Endothelial cell of umbilical vein (primary cell): ENCODE results near the gene STARD9. TPM values are rescaled to one million over a fixed set of nuclear protein-coding genes. Genes with fewer than 3 reads are reported as not detected.
A peak's percentile ranks its signal among the peaks of the same experiment; 100 is the strongest.

ENCODE experiments used
- BruUV-seq: library from RNA; stranded (reverse); fragments of 400-500 nt; replicated peaks from 2 replicates; lab custom pipeline; 2021; lab: Mats Ljungman, UMichigan
- CTCF ChIA-PET: fragments of 300-600, 350-600 bp; sonication (Branson Sonifier 250); formaldehyde crosslinking; loops from one replicate; lab custom pipeline; 2021; ENCODE audit warnings: antibody characterized with exemption, inconsistent platforms; lab: Charles Lee
- POLR2A ChIA-PET: fragments of 300-600, 350-600 bp; sonication (Branson Sonifier 250); formaldehyde crosslinking; loops from one replicate; lab custom pipeline; 2021; ENCODE audit warnings: antibody characterized with exemption, inconsistent platforms; lab: Charles Lee
- DNase-seq: peaks from one replicate; pipeline ENCODE4 v3.0.0-alpha.2; 2011; ENCODE audit warnings: low read depth, low spot score
- FAIRE-seq: peaks from 2 replicates; lab custom pipeline; 2011; peaks lifted over from hg19 to GRCh38; lab: Jason Lieb, UNC
- H2AFZ ChIP-seq: 2 replicates; pipeline ENCODE4 v1.6.0; 2012; ENCODE audit warnings: low read depth, low read length, control low read depth, inconsistent platforms
- H3K27ac ChIP-seq: 2 replicates; pipeline ENCODE4 v1.5.1; 2011; ENCODE audit warnings: low read depth, mild to moderate bottlenecking, control low read depth, low read length, moderate library complexity; ENCODE audit not compliant: insufficient read depth
- H3K27me3 ChIP-seq, 2 experiments: 2 replicates each; pipeline versions ENCODE4 v1.6.0 to v1.6.1; 2011; ENCODE audit warnings: low read length in 2 of 2, mixed read lengths in 1 of 2; ENCODE audit not compliant: control insufficient read depth in 2 of 2, insufficient read depth in 2 of 2
- H3K36me3 ChIP-seq, 2 experiments: 2 replicates in 1 of 2; 3 replicates in 1 of 2; pipeline ENCODE4 v1.5.1; 2011; ENCODE audit warnings: low read length in 2 of 2, mild to moderate bottlenecking in 1 of 2, moderate library complexity in 1 of 2; ENCODE audit not compliant: control insufficient read depth in 2 of 2, insufficient read depth in 2 of 2; ENCODE audit errors: extremely low read depth in 1 of 2
- H3K4me1 ChIP-seq: 3 replicates; pipeline ENCODE4 v1.5.1; 2011; ENCODE audit warnings: mild to moderate bottlenecking, low read length; ENCODE audit not compliant: control insufficient read depth, insufficient read depth; ENCODE audit errors: extremely low read depth
- H3K4me2 ChIP-seq: 2 replicates; pipeline ENCODE4 v1.6.1; 2011; ENCODE audit warnings: low read length, control low read depth, mixed read lengths; ENCODE audit not compliant: insufficient read depth
- H3K4me3 ChIP-seq, 3 experiments: fragments of 200-600 bp in 1 of 3; sonication (generic), shearing (Covaris generic) in 1 of 3; replicated peaks in 1 of 3; 2 replicates each; pipeline ENCODE4 v1.5.1; 2011 to 2016; ENCODE audit warnings: control low read depth in 3 of 3, low read length in 3 of 3, mild to moderate bottlenecking in 2 of 3, inconsistent platforms in 1 of 3, low read depth in 1 of 3, moderate library complexity in 1 of 3; ENCODE audit not compliant: insufficient read depth in 1 of 3
- H3K79me2 ChIP-seq: 2 replicates; pipeline ENCODE4 v1.6.0; 2012; ENCODE audit warnings: low read length, inconsistent platforms; ENCODE audit not compliant: control insufficient read depth, insufficient read depth
- H3K9ac ChIP-seq: replicated peaks from 2 replicates; pipeline ENCODE3; 2011; ENCODE audit warnings: low read length, control low read depth; ENCODE audit not compliant: insufficient read depth; ENCODE audit errors: extremely low read depth
- H3K9me1 ChIP-seq: replicated peaks from 3 replicates; pipeline ENCODE4 v1.6.0; 2011; ENCODE audit warnings: mild to moderate bottlenecking, low read length; ENCODE audit not compliant: control insufficient read depth, insufficient read depth; ENCODE audit errors: extremely low read depth
- H3K9me3 ChIP-seq: replicated peaks from 2 replicates; pipeline ENCODE4 v1.5.1; 2012; ENCODE audit warnings: low read length, inconsistent platforms; ENCODE audit not compliant: control insufficient read depth, insufficient read depth
- H4K20me1 ChIP-seq: replicated peaks from 2 replicates; pipeline ENCODE3; 2011; ENCODE audit warnings: mild to moderate bottlenecking, low read length; ENCODE audit not compliant: control insufficient read depth, insufficient read depth; ENCODE audit errors: extremely low read depth
- CTCF ChIP-seq, 2 donors: IDR thresholded peaks; 1 replicate in 1 of 2; 2 replicates in 1 of 2; pipeline ENCODE4 v1.5.1; 2011; ENCODE audit warnings: low read length in 2 of 2, mild to moderate bottlenecking in 2 of 2, moderate library complexity in 2 of 2, control low read depth in 1 of 2, inconsistent platforms in 1 of 2, low read depth in 1 of 2; ENCODE audit not compliant: insufficient read depth in 1 of 2; ENCODE audit errors: extremely low read depth in 1 of 2
- EZH2 ChIP-seq: IDR thresholded peaks from 2 replicates; pipeline ENCODE4 v1.6.1; 2012; ENCODE audit warnings: borderline replicate concordance, low read depth, mild to moderate bottlenecking, moderate library complexity, low read length, inconsistent platforms; ENCODE audit not compliant: severe bottlenecking
- FOS ChIP-seq: IDR thresholded peaks from 2 replicates; pipeline ENCODE4 v1.6.1; 2011; ENCODE audit warnings: mild to moderate bottlenecking, low read length, moderate library complexity, borderline replicate concordance; ENCODE audit not compliant: insufficient read depth
- GATA2 ChIP-seq: IDR thresholded peaks from 2 replicates; pipeline ENCODE4 v1.7.0; 2011; ENCODE audit warnings: low read depth, mild to moderate bottlenecking, moderate library complexity, mixed read lengths, low read length; ENCODE audit not compliant: insufficient read length, insufficient read depth
- JUN ChIP-seq: IDR thresholded peaks from 2 replicates; pipeline ENCODE4 v1.6.1; 2011; ENCODE audit warnings: borderline replicate concordance, low read depth; ENCODE audit not compliant: insufficient read length, insufficient read depth
- MAX ChIP-seq: IDR thresholded peaks from 2 replicates; pipeline ENCODE4 v1.6.1; 2011; ENCODE audit not compliant: insufficient read depth, insufficient read length
- MYC ChIP-seq: IDR thresholded peaks from one replicate; pipeline ENCODE4 v1.6.1; 2011; ENCODE audit warnings: mild to moderate bottlenecking, low read depth, low read length
- POLR2A ChIP-seq: IDR thresholded peaks from 2 replicates; pipeline ENCODE4 v1.6.1; 2012; ENCODE audit warnings: low read depth, mild to moderate bottlenecking, control low read depth, low read length
- POLR2AphosphoS5 ChIP-seq: IDR thresholded peaks from 2 replicates; pipeline ENCODE4 v1.6.1; 2012; ENCODE audit warnings: low read depth, mild to moderate bottlenecking, control low read depth, low read length, moderate library complexity; ENCODE audit not compliant: insufficient read depth
- dilution Hi-C: fragments of 300-500 bp; cut with MboI; formaldehyde crosslinking; loops from one replicate; pipeline ENCODE4 v1.15.0; 2019; ENCODE audit warnings: low sequenced_read_pairs; ENCODE audit not compliant: extremely low pct_ligation_motif_present
- intact Hi-C: fragments of 100-400 bp; cut with micrococcal nuclease; formaldehyde crosslinking; loops from one replicate; pipeline ENCODE4 v1.10.0; 2022
- polyA plus RNA-seq, 4 experiments: library from polyadenylated mRNA; depleted of rRNA in 3 of 4; stranded (reverse) in 3 of 4; unstranded in 1 of 4; fragments of >200 nt; gene quantifications; 2 replicates each; pipeline versions ENCODE4 v1.2.1 to v1.2.3, GENCODE V29; 2011 to 2012; ENCODE audit warnings: missing spikeins in 1 of 4
- total RNA-seq: library from RNA; stranded (reverse); gene quantifications from 2 replicates; pipeline ENCODE4 v1.2.3, GENCODE V29; 2021

The STARD9 gene
- total and polyA plus RNA-seq, 2 donors (not counting 3 experiments of a cell fraction or from before 2014, with no cell fraction given): 4.6 to 17.5 TPM

GRCh38 chr15:42582569-42583375 is 7.4 kb downstream of the STARD9 start:
- Histone ChIP-seq H3K27ac (no peak overlapping the region), H3K4me3 (no peak overlapping the region), H3K9me1 (no peaks in the 10 kb centered on the region), H2AFZ (no peak overlapping the region), H3K79me2 (peaks cover 4% of the 10 kb centered on the region), H3K27me3 (no peaks in the 10 kb centered on the region), H4K20me1 (no peaks in the 10 kb centered on the region), H3K9ac (no peak overlapping the region), H3K9me3 (no peaks in the 10 kb centered on the region), H3K4me2 (no peak overlapping the region), H3K4me1 (peaks cover 20% of the 10 kb centered on the region), H3K36me3 (no peaks in the 10 kb centered on the region)
- DNase-seq: no peak
- no peak for FAIRE-seq
- ChIA-PET POLR2A (interaction anchor here (0.6 kb wide), 1 partner anchor 30 kb away, joined by 3 read pairs; no protein-coding TSS in a partner anchor), CTCF (interaction anchor here (1.4 to 1.8 kb wide), 3 partner anchors 9 to 67 kb away, joined by 3 to 6 read pairs (median 4); no protein-coding TSS in a partner anchor)
- dilution Hi-C loops (no loop called here), intact Hi-C loops (no loop called here)
- BruUV-seq: no TSS peak
- TF ChIP-seq CTCF (IDR thresholded peaks at IDR 0.05; ENCODE audit: extremely low read depth in 1 of 2, insufficient read depth in 1 of 2, low read depth in 1 of 2, low read length in 2 of 2): no peak

- H3K9ac ChIP-seq: no peak overlapping the region
- no peak overlapping the region for H2AFZ ChIP-seq
- DNase-seq (peak; percentile 45), FAIRE-seq (no peak)
- no peaks in the 10 kb centered on the region for H3K9me3 ChIP-seq
- no peaks in the 10 kb centered on the region for H3K9me1 ChIP-seq
- H3K36me3 ChIP-seq: no peaks in the 10 kb centered on the region
- peaks cover 22% of the 10 kb centered on the region for H3K4me1 ChIP-seq
- H3K4me2 ChIP-seq: no peak overlapping the region
- H3K4me3 ChIP-seq: no peak overlapping the region
- intact Hi-C loops (no loop called here), dilution Hi-C loops (no loop called here)
- TF ChIP-seq FOS (no peak), MYC (no peak), JUN (no peak), EZH2 (no peak), GATA2 (no peak), POLR2A (no peak), CTCF (IDR thresholded peaks at IDR 0.05; ENCODE audit: extremely low read depth in 1 of 2, insufficient read depth in 1 of 2, low read depth in 1 of 2, low read length in 2 of 2) (no peak), MAX (no peak), POLR2AphosphoS5 (no peak)
- POLR2A ChIA-PET: no interaction called here
- H3K79me2 ChIP-seq: peaks cover 4% of the 10 kb centered on the region
- no peaks in the 10 kb centered on the region for H4K20me1 ChIP-seq
- CTCF ChIA-PET: interaction anchor here (1.0 to 1.6 kb wide), 3 partner anchors 8 to 18 kb away, joined by 3 to 6 read pairs (median 3); no protein-coding TSS in a partner anchor
- H3K27ac ChIP-seq: peak overlapping the region; percentile 35
- TSS peak; percentile 21 for BruUV-seq
- no peaks in the 10 kb centered on the region for H3K27me3 ChIP-seq
These were observed 8.8 kb downstream of the STARD9 start for GRCh38 chr15:42584031-42584765.
